K562 (cell line): Measurements from ENCODE around the gene FUNDC2. TPM values are rescaled to one million over a fixed set of nuclear protein-coding genes. Genes with fewer than 3 reads are reported as not detected.
A peak's percentile ranks its signal among the peaks of the same experiment; 100 is the strongest.

Experiments used
- CSDE1 ChIP-seq, 2 experiments: fragments of 450-650 bp; IDR thresholded peaks; 2 replicates each; pipeline ENCODE4 v1.6.1; 2016; ENCODE audit warnings: mild to moderate bottlenecking in 1 of 2
- CTCFL ChIP-seq: IDR thresholded peaks from 2 replicates; pipeline ENCODE4 v1.6.1; 2011; ENCODE audit warnings: borderline replicate concordance, low read depth, mild to moderate bottlenecking, moderate library complexity, low read length; ENCODE audit not compliant: insufficient read depth, poor library complexity, severe bottlenecking
- POLR2AphosphoS2 ChIP-seq: IDR thresholded peaks from 2 replicates; pipeline ENCODE4 v1.6.1; 2012; ENCODE audit warnings: low read length, improper control_type of control experiment
- REST ChIP-seq, 2 experiments: fragments of 450-650 bp; formaldehyde crosslinking in 1 of 2; IDR thresholded peaks; 2 replicates each; pipeline versions ENCODE4 v1.4.0 to v1.6.1; 2014 to 2020; ENCODE audit warnings: mild to moderate bottlenecking in 2 of 2, borderline replicate concordance in 1 of 2, low read depth in 1 of 2
- polyA plus RNA-seq, 8 experiments: library from polyadenylated mRNA; depleted of rRNA in 4 of 8; stranded (reverse) in 5 of 8; unstranded in 3 of 8; fragments of >200 nt; fragmentation: Nextera tagmentation in 2 of 8; fragmentation: Illumina TruSeq in 1 of 8; extraction: Ambion mirVana in 2 of 8; extraction: Trizol in 1 of 8; gene quantifications; 2 replicates each; pipeline versions ENCODE4 v1.2.1 to v1.2.3, GENCODE V29; 2011 to 2014; ENCODE audit warnings: inconsistent platforms in 1 of 8, missing spikeins in 1 of 8
- total RNA-seq, 7 experiments: library from RNA; depleted of rRNA in 6 of 7; stranded (reverse); fragments of >200 nt in 6 of 7; fragmentation: Illumina TruSeq in 2 of 7; extraction: Trizol in 2 of 7; gene quantifications; 2 replicates each; pipeline versions ENCODE4 v1.2.1 to v1.2.3, GENCODE V29; 2011 to 2021; ENCODE audit warnings: low replicate concordance in 1 of 7
- TF ChIP-seq, protein P1 (sequence below), 3 experiments: IDR thresholded peaks in 2 of 3; conservative IDR thresholded peaks in 1 of 3; 2 replicates each; pipeline ENCODE4 v1.5.1; 2011 to 2012; ENCODE audit warnings: low read length in 3 of 3, mild to moderate bottlenecking in 3 of 3, control low read depth in 2 of 3, improper control_type of control experiment in 1 of 3, inconsistent platforms in 1 of 3, low read depth in 1 of 3, mixed read lengths in 1 of 3, moderate library complexity in 1 of 3; ENCODE audit not compliant: insufficient read depth in 2 of 3

The FUNDC2 gene
- total and polyA plus RNA-seq, 9 of the 15 experiments (the other 6 are each of a cell fraction or from before 2014, with no cell fraction given), result 50.6 to 235 (median 123) TPM

GRCh38 chrX:155094468-155095061 lies 67.9 kb downstream of the FUNDC2 start (continued):
- TF ChIP-seq CTCFL (peak; percentile 7), REST (IDR thresholded peaks at IDR 0.05; ENCODE audit: borderline replicate concordance) (peak; percentile 35; the same call in 1 of the 2 replicates), REST (CRISPR knock-in tag; IDR thresholded peaks at IDR 0.05; ENCODE audit: low read depth) (no peak), CSDE1 (IDR thresholded peaks at IDR 0.05) (no peak), POLR2AphosphoS2 (no peak)
- TF ChIP-seq, protein P1, sequence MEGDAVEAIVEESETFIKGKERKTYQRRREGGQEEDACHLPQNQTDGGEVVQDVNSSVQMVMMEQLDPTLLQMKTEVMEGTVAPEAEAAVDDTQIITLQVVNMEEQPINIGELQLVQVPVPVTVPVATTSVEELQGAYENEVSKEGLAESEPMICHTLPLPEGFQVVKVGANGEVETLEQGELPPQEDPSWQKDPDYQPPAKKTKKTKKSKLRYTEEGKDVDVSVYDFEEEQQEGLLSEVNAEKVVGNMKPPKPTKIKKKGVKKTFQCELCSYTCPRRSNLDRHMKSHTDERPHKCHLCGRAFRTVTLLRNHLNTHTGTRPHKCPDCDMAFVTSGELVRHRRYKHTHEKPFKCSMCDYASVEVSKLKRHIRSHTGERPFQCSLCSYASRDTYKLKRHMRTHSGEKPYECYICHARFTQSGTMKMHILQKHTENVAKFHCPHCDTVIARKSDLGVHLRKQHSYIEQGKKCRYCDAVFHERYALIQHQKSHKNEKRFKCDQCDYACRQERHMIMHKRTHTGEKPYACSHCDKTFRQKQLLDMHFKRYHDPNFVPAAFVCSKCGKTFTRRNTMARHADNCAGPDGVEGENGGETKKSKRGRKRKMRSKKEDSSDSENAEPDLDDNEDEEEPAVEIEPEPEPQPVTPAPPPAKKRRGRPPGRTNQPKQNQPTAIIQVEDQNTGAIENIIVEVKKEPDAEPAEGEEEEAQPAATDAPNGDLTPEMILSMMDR (IDR thresholded peaks at IDR 0.05 in 2 of 3, conservative IDR thresholded peaks at IDR 0.05 in 1 of 3; ENCODE audit: insufficient read depth in 2 of 3, low read depth in 1 of 3, low read length in 3 of 3), result peak; percentile 54 to 61 (median 56)
